ENCODE results near the gene CX3CR1. TPM values are rescaled to one million over a fixed set of nuclear protein-coding genes. Genes with fewer than 3 reads are reported as not detected.

Gene CX3CR1
- total RNA-seq, 1 donor from 2014 or later = 2.1 TPM

GRCh38 chr3:39292961-39293360 lies 13.1 kb upstream of the CX3CR1 start:
- intact Hi-C loops (cut with micrococcal nuclease) = loop anchor here (1.0 kb wide), 2 partner anchors 84 to 85 kb away; no protein-coding TSS in a partner anchor

- intact Hi-C loops (cut with micrococcal nuclease) = loop anchor here (1.0 to 2.0 kb wide), 4 partner anchors 31 to 114 kb away; partner anchors contain the start of gene RPSA
Measured at GRCh38 chr3:39291903-39292329, 12.1 kb upstream of the CX3CR1 start.

- intact Hi-C loops (cut with micrococcal nuclease) = loop anchor here (2.0 kb wide), 1 partner anchor 29 kb away; no protein-coding TSS in a partner anchor
Measured at GRCh38 chr3:39290255-39290654, 10.4 kb upstream of the CX3CR1 start.

GRCh38 chr3:39289107-39289506 lies 9.3 kb upstream of the CX3CR1 start:
- intact Hi-C loops (cut with micrococcal nuclease) = loop anchor here (2.0 to 5.0 kb wide), 3 partner anchors 180 to 632 kb away; partner anchors contain the start of genes SCN11A and WDR48

- intact Hi-C loops (cut with micrococcal nuclease) = loop anchor here (1.0 to 5.0 kb wide), 6 partner anchors 80 to 631 kb away; partner anchors contain the start of genes SCN11A and WDR48
Measured at GRCh38 chr3:39288300-39288808, 8.5 kb upstream of the CX3CR1 start.

GRCh38 chr3:39287216-39288164 lies 7.7 kb upstream of the CX3CR1 start:
- intact Hi-C loops (cut with micrococcal nuclease) = loop anchor here (1.0 to 5.0 kb wide), 6 partner anchors 79 to 630 kb away; partner anchors contain the start of genes SCN11A and WDR48

GRCh38 chr3:39286771-39287170 lies 6.9 kb upstream of the CX3CR1 start:
- intact Hi-C loops (cut with micrococcal nuclease) = loop anchor here (5.0 kb wide), 2 partner anchors 234 to 629 kb away; partner anchors contain the start of genes SCN11A and WDR48

GRCh38 chr3:39285332-39285731 lies 5.5 kb upstream of the CX3CR1 start:
- intact Hi-C loops (cut with micrococcal nuclease) = loop anchor here (5.0 kb wide), 2 partner anchors 233 to 628 kb away; partner anchors contain the start of genes SCN11A and WDR48

- intact Hi-C loops (cut with micrococcal nuclease) = no loop called here
Measured at GRCh38 chr3:39284457-39284881, 4.6 kb upstream of the CX3CR1 start.

- intact Hi-C loops (cut with micrococcal nuclease) = no loop called here
Measured at GRCh38 chr3:39282057-39282456, 2.2 kb upstream of the CX3CR1 start.

GRCh38 chr3:39281533-39281932 lies 1.7 kb upstream of the CX3CR1 start:
- intact Hi-C loops (cut with micrococcal nuclease) = no loop called here

- intact Hi-C loops (cut with micrococcal nuclease) = no loop called here
Measured at GRCh38 chr3:39280571-39280970, 735 bp upstream of the CX3CR1 start.

GRCh38 chr3:39278616-39278935 lies 1.3 kb downstream of the CX3CR1 start:
- intact Hi-C loops (cut with micrococcal nuclease) = no loop called here

- intact Hi-C loops (cut with micrococcal nuclease) = no loop called here
Measured at GRCh38 chr3:39277893-39278615, 1.8 kb downstream of the CX3CR1 start.

- intact Hi-C loops (cut with micrococcal nuclease) = no loop called here
Measured at GRCh38 chr3:39276746-39277145, 3.1 kb downstream of the CX3CR1 start.

- intact Hi-C loops (cut with micrococcal nuclease) = no loop called here
Measured at GRCh38 chr3:39275963-39276593, 3.8 kb downstream of the CX3CR1 start.

GRCh38 chr3:39275052-39275451 lies 4.8 kb downstream of the CX3CR1 start:
- intact Hi-C loops (cut with micrococcal nuclease) = no loop called here

GRCh38 chr3:39273119-39273518 lies 6.7 kb downstream of the CX3CR1 start:
- intact Hi-C loops (cut with micrococcal nuclease) = no loop called here

- intact Hi-C loops (cut with micrococcal nuclease) = no loop called here
Measured at GRCh38 chr3:39272191-39272590, 7.6 kb downstream of the CX3CR1 start.

GRCh38 chr3:39271363-39271914 lies 8.4 kb downstream of the CX3CR1 start:
- intact Hi-C loops (cut with micrococcal nuclease) = no loop called here

- intact Hi-C loops (cut with micrococcal nuclease) = no loop called here
Measured at GRCh38 chr3:39269528-39269927, 10.3 kb downstream of the CX3CR1 start.

Measured in T-helper 2 cell treated with Interferon-gamma antibody and Interleukin-4, amounts not matched to agents 100 ng/mL and 5 ng/mL, for 36 hours (primary cell).